Fibroblast of skin of left quadriceps (primary cell): ENCODE results near the gene ADGRV1.
A peak's percentile ranks its signal among the peaks of the same experiment; 100 is the strongest.

Experiments used
- DNase-seq, 2 experiments: peaks; one replicate each; pipeline ENCODE4 v3.0.0-alpha.2; 2013; ENCODE audit warnings: low read depth in 2 of 2

The ADGRV1 gene

DNA sequence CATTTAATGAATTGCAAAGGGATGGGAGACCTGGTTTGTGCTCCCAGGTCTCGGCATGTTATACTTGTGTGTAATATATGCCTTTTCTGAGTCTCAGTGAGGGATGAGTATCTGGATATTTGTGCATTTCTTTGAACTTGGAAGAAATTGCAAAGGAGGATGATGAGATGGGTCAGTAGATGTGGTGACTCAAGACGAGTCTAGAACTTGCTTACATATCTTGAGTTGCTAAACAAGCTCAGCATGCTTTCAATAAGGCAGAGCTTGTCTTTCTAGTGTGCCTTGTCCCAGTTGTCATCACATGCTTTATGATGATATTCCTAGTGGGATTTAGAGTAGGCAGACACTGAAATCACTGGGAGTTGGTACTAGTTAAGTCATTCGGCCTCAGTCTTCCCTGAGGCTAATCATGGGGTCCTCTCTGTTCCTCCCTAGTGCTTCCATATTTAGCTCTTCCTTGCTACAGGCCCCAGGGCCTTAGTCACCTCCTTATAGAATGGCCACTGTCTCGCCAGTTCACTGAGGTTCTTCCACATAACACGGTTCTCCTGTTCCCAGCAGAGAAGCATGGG, 602.2 kb downstream of the ADGRV1 start:
- no peak for DNase-seq

DNA sequence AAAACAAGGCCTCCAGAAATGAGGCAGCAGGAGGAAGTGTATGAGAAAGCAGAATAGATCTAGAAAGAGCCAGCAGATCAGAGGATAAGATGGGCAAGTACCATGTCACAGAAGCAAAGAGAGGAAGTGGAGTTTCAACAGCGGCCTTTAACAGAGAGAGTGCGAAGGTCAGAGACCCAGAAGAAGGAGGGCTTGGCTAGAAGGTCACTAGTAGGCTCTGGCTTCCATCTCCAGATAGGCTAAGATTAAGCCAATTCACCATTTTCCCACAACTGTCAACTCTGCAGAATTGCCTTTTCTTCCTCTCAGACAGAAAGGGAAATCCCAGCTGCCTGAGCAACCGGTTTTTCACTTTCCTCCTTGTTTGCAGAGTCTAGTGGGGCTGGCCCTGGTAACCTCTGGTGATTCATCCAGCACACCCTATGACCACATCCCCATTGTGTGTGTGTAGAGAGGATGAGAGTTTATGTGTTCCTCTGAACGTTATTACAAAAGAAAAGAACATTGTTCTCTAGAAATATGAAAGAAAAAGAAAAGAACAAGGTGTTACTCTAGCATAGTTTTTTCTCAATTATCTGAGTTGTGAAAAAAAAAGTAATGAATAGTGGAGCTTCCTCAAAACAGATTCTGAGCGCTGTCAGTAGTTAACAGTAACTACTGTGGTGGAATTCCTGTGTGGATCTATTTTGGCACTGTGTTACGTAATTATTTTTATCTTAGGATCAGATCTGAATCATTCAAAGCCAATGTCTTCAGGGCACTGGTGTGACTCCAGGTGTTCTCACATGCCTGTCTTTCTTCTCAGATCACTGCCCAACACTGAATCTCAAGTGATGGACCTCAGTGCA, 604.2 kb downstream of the ADGRV1 start:
- peak in 1 of 2 experiments; percentile 39 for DNase-seq

DNA sequence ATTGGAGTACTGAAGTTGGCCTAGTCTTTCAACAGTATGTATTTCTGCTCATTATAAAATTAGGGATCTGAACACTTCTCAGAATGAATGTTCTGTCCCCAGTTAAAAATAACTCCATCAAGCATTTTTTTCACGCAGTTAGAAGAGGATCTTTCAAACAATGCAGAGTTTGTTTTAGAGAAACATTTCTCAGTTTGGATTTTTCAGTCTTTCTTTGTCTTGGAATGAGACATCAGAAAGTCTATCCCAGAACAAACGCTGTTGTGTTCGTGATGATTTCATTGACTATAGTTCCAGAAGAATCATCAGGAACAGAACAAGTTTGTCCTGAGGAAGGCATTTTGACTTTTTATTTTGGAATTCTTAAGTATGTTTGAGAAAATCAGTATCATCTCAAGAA, 605.8 kb downstream of the ADGRV1 start:
- DNase-seq = no peak

- no peak for DNase-seq
Measured at GRCh38 chr5:91166059-91166807, 607.6 kb downstream of the ADGRV1 start.

GRCh38 chr5:91168859-91169258, 610.3 kb downstream of the ADGRV1 start:
- no peak for DNase-seq

DNA sequence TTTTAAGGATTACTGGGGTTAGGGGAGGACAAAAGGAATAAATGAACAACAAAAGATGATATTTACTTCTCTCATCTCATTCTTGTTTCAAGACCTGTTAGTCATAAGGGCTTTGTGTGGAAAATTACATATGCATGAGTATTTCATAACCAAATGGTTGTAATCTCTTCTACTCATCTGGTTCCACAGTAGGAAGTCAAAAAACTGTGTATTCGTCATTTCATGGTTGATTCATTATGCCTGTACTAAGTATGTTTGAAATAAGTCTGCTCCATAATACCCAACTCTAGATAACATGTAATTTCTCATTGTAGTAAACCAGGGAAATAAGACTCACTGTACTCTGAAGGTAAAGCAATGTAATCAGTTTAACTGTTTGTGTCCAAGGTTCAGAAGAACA, 611.7 kb downstream of the ADGRV1 start:
- no peak for DNase-seq

- DNase-seq = no peak
Measured at GRCh38 chr5:91171322-91171721, 612.7 kb downstream of the ADGRV1 start.

- DNase-seq = no peak
Measured at GRCh38 chr5:91174396-91174795, 615.8 kb downstream of the ADGRV1 start.

DNA sequence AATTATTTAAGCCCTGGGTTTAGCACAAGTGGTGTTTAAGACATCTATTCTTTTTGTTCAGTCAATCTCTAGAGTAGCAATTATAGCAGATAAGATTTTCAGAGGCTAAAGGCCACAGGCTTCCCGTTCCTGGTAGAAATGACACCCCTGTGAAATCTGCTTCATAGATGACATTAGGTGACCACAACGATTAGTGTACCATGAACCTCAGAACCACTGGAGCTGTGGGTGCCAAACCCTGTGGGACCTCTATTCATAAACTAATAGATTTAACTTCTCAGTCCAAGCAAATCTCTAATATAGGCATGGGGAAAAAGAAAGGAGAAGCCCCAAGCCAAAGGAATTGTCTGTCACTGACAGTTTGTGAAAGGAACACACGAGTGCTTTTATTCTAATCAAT, 617.1 kb downstream of the ADGRV1 start:
- no peak for DNase-seq

GRCh38 chr5:91176288-91177016, 617.9 kb downstream of the ADGRV1 start:
- no peak for DNase-seq

GRCh38 chr5:91177085-91177484, 618.5 kb downstream of the ADGRV1 start:
- DNase-seq = no peak

DNA sequence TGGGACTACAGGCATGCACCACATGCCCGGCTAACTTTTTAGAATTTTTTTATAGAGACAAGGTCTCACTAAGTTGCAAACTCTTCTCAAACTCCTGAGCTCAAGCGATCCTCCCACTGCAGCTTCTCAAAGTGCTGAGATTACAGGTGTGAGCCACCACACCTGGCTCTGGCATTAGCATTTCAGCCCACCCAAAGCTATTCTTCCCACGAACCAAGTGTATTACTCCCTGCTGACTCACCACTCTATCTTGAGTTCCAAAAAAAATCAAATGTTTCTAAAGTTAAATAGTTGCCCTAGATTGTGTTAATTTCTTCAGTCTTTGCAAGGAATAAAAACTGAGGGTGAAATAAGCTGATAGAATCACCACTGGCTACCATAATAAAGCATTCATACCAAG, 619.0 kb downstream of the ADGRV1 start:
- no peak for DNase-seq

DNA sequence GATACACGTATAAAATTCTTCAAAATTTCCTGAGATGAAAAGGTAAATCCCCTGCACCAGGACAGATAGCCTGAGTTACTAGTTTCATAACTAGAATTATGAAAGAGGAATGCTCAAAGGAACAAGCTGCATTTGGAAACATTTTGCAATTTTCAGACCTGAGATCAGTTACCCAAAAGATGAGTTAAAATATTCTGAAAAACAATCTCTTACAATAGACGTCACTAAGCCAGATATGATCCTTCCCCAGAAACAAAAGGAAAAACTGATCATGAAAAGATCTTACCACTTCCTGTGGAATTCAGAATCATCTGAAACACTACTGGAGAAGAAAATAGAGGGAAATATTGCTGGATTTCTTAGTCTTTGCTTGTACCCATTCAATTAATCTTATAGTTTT, 619.9 kb downstream of the ADGRV1 start:
- DNase-seq = no peak

GRCh38 chr5:91179018-91179417, 620.4 kb downstream of the ADGRV1 start:
- DNase-seq = peak in 1 of 2 experiments; percentile 30

GRCh38 chr5:91180506-91180905, 621.9 kb downstream of the ADGRV1 start:
- DNase-seq = no peak

- no peak for DNase-seq
Measured at GRCh38 chr5:91182763-91183162, 624.2 kb downstream of the ADGRV1 start.

- DNase-seq = no peak
Measured at GRCh38 chr5:91183743-91184142, 625.1 kb downstream of the ADGRV1 start.

GRCh38 chr5:91186101-91186500, 627.5 kb downstream of the ADGRV1 start:
- DNase-seq = no peak

- DNase-seq = no peak
Measured at GRCh38 chr5:91187032-91187431, 628.4 kb downstream of the ADGRV1 start.

- no peak for DNase-seq
Measured at GRCh38 chr5:91188755-91189154, 630.2 kb downstream of the ADGRV1 start.

DNA sequence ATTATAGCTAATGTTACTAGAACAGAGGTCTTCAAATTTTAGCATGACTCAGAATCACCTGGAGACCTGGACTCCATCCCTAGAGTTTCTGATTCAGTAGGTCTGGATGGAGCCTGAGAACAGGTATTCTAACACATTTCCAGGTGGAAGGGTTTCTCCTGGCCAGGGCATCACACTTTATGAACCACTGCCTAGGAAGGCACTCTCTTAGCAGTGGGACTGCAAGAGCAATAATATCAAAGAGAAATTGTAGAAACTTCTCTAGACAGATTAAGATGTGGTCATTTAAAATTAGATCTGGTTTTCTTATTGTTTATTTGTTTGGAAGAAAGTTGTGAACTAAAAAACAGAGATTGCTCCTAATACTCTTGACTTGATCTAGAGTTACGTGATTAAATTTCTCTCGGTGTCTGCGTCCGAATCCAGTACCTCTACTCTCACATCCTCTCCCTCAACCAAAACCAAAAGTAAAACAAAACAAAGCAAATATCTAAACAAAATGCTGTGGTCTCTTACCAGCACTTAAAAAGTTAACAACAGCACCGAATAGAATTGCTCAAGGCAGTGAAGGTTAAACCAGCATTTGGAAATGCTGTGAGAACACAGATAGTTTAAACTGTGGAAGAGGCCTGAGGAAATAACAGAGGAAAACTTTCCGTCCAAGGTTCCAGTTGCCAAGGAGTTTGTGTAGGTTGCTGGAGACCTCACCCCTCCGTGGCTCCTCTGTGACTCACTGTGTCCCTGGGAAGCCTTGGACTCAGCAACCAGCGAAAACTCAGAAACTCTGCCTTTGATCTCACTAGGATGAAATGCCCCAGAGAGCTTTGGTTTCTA, 631.1 kb downstream of the ADGRV1 start:
- DNase-seq = peak; percentile 39 to 42
